ENCODE measurements around the gene UQCRHL.

- TF ChIP-seq CTCF (IDR thresholded peaks at IDR 0.05; ENCODE audit: low read depth, low read length) (no peak), EZH2phosphoT487 (IDR thresholded peaks at IDR 0.05; ENCODE audit: low read depth) (no peak)
These were observed 9.6 kb downstream of the UQCRHL start for GRCh38 chr1:15797614-15798390.
